ENCODE measurements around the gene ERGIC3.

The ERGIC3 gene

DNA sequence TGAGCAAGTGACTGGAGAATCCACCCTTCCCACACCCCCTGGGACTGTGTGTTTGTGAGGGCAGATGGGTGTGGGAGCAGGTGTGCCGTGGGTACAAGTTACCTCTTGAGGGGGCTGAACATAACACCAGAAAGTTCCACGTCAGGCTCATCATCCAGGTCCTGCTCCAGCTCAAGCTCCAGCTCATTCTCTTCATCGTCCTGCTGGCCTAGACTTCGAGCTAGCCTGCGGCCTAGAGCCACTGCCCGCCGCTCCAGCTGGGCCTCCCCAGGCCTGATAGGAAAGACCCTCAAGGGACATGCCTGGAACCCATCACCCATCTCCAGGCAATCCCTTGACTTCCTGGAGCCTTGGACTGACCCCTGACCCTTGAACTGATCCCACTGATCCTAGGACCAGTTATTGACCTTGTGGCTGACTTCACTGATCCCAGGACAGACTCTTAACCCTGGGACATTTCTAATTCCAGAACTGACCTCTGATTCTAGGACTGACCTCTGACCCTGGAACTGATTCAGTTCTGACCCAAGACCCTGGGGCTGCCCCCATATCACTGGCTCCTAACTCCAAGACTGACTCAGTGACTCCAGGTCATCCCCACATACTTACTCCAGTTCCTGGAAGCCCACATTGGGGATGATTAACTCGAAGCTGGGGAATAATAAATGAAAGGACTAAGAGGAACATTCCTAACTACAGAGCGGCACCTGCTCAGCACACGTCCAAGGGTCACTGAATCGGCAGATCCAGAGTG is 62.0 kb downstream of the ERGIC3 start:
- TF ChIP-seq GATA2 (IDR thresholded peaks at IDR 0.05; ENCODE audit: low read depth, low read length) (no peak), GATA3 (IDR thresholded peaks at IDR 0.05; ENCODE audit: low read depth, low read length) (no peak)

DNA sequence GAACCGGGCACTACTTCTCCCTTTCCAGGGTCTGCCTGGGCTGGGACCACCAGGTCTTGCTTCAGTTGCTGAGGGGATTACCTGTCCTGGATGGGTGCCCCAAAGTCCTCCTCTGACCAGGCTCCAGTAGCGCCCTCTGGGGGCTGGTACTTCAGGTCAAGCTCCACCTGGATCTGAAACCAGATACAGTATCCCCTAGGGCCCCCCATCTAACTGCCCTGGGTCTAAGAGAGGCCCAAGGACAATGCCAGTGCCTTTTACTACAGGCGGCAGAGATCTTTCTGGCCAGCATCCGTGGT is 62.5 kb downstream of the ERGIC3 start:
- TF ChIP-seq GATA3 (IDR thresholded peaks at IDR 0.05; ENCODE audit: low read depth, low read length): no peak
- no peak for TF ChIP-seq GATA2 (IDR thresholded peaks at IDR 0.05; ENCODE audit: low read depth, low read length)

DNA sequence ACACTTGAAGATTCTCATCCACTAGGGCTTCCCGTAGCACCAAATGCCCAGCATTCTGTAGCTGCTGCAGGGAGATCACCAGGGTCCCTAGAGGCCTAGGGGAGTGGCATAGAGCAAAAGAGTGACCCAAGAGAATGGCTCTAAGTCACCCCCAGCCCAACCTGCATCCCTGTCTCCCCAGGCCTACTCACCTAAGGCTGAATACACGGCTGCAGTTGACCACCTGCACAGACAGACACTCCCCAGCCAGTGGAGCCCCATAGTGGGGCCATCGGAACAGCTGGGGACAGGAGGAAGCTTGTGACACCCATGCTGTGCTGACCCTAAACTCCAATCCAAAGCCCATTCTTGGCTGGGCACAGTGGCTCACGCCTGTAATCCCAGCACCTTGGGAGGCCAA is 64.2 kb downstream of the ERGIC3 start:
- TF ChIP-seq GATA2 (IDR thresholded peaks at IDR 0.05; ENCODE audit: low read depth, low read length) (no peak), GATA3 (IDR thresholded peaks at IDR 0.05; ENCODE audit: low read depth, low read length) (no peak)

Measured in SH-SY5Y (cell line).